Kidney epithelial cell (primary cell): ENCODE data around the gene BEX3. TPM values are rescaled to one million over a fixed set of nuclear protein-coding genes. Genes with fewer than 3 reads are reported as not detected.
"Not testable (repeated sequence)": the region's sequence is repeated elsewhere in the genome, so short reads cannot be mapped to it uniquely, and the experiment has no call there.

Experiments
- DNase-seq: peaks from one replicate; pipeline ENCODE4 v3.0.0-alpha.2; 2010; ENCODE audit warnings: low read depth
- H3K27me3 ChIP-seq: 2 replicates; pipeline ENCODE4 v1.6.0; 2011; ENCODE audit warnings: low read length; ENCODE audit not compliant: control insufficient read depth, insufficient read depth
- H3K36me3 ChIP-seq: 2 replicates; pipeline ENCODE4 v1.5.1; 2011; ENCODE audit warnings: low read length; ENCODE audit not compliant: control insufficient read depth, insufficient read depth
- H3K4me3 ChIP-seq: 2 replicates; pipeline ENCODE4 v1.5.1; 2011; ENCODE audit warnings: low read depth, mild to moderate bottlenecking, control low read depth, low read length
- CTCF ChIP-seq: IDR thresholded peaks from 2 replicates; pipeline ENCODE4 v1.5.1; 2011; ENCODE audit warnings: mild to moderate bottlenecking, moderate library complexity, low read length, control low read depth, inconsistent platforms; ENCODE audit not compliant: insufficient read depth, poor library complexity, severe bottlenecking
- total RNA-seq: library from RNA; depleted of rRNA; stranded (reverse); fragments of >200 nt; gene quantifications from 2 replicates; pipeline ENCODE4 v1.2.3, GENCODE V29; 2015

BEX3 gene
- total RNA-seq, 1 donor from 2014 or later: 164 TPM

GRCh38 chrX:103347682-103348397 lies 28.5 kb upstream of the BEX3 start:
- no peak for TF ChIP-seq CTCF
- H3K4me3 ChIP-seq: no peak overlapping the region
- no peak for DNase-seq

GRCh38 chrX:103356130-103356798 lies 20.1 kb upstream of the BEX3 start, which contains the start of gene TCEAL9:
Gene TCEAL9, plus strand, starts transcription at chrX:103356506. Its CDS starts 1,179 bp downstream, at chrX:103357685.
- H3K4me3 ChIP-seq: peak within 1 kb of the TSS; percentile 90
- no peak for TF ChIP-seq CTCF
- no peaks in the 10 kb centered on the region for H3K36me3 ChIP-seq
- peak; percentile 16 for DNase-seq
- no peaks in the 10 kb centered on the region for H3K27me3 ChIP-seq

More at GRCh38 chrX:103347682-103348397, 28.5 kb upstream of the BEX3 start:
- Histone ChIP-seq H3K27me3 (no peaks in the 10 kb centered on the region), H3K36me3 (no peaks in the 10 kb centered on the region)

- H3K36me3 ChIP-seq: no peaks in the 10 kb centered on the region
- H3K27me3 ChIP-seq: no peaks in the 10 kb centered on the region
- no peak for DNase-seq
- no peak for TF ChIP-seq CTCF
- peak overlapping the region; percentile 90 for H3K4me3 ChIP-seq
These were observed 19.5 kb upstream of the BEX3 start for GRCh38 chrX:103356858-103357257.

GRCh38 chrX:103357871-103358270 lies 18.5 kb upstream of the BEX3 start:
- TF ChIP-seq CTCF: no peak
- peak overlapping the region; percentile 90 for H3K4me3 ChIP-seq
- H3K27me3 ChIP-seq: no peaks in the 10 kb centered on the region
- H3K36me3 ChIP-seq: no peaks in the 10 kb centered on the region
- DNase-seq: no peak

- not testable (repeated sequence) for H3K36me3 ChIP-seq, H3K4me3 ChIP-seq, DNase-seq, H3K27me3 ChIP-seq
These were observed 16.7 kb upstream of the BEX3 start for GRCh38 chrX:103359605-103360004.

- DNase-seq: no peak
- TF ChIP-seq CTCF: no peak
- no peak overlapping the region for H3K4me3 ChIP-seq
- no peaks in the 10 kb centered on the region for H3K27me3 ChIP-seq
- H3K36me3 ChIP-seq: no peaks in the 10 kb centered on the region
These were observed 16.2 kb upstream of the BEX3 start for GRCh38 chrX:103360092-103360491.
